ENCODE data around the gene MRPS2.

- no peak for TF ChIP-seq POLR2A (IDR thresholded peaks at IDR 0.05)
- TF ChIP-seq CTCF (IDR thresholded peaks at IDR 0.05) = no peak
- TF ChIP-seq POLR2AphosphoS5 (IDR thresholded peaks at IDR 0.05) = no peak
These were observed 6.9 kb downstream of the MRPS2 start for GRCh38 chr9:135507104-135508035.
